HG02610 (cell line): Measurements from ENCODE around the gene DLGAP1.
"Not testable (repeated sequence)": the region's sequence is repeated elsewhere in the genome, so short reads cannot be mapped to it uniquely, and the experiment has no call there.

Experiments
- ATAC-seq: cut with Tn5 transposase; IDR thresholded peaks from one replicate; pipeline ENCODE4 v1.9.1; 2021; ENCODE audit warnings: mild to moderate bottlenecking, moderate library complexity; ENCODE audit not compliant: unreplicated experiment

DLGAP1 gene

DNA sequence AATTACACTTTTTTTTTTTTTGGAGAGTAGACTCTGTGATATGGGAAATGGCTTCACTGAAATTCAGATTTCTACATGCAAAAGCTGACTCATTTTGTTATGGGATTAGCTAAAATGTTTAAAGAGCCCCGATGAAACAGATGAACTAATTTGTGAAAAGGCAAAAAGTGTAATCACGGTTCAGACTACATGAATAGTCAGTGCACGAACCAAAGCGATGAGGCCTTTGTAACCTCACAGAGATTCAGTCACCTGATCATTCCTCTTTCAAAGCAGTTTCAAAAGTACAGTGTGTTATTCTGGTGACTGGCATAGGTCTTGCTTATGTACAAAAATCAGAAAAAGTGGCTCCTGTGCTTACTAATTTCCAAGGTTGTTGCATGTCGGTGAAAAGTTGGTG is 960.5 kb downstream of the DLGAP1 start:
- ATAC-seq, result no peak

GRCh38 chr18:3494245-3494526 is 960.9 kb downstream of the DLGAP1 start:
- no peak for ATAC-seq

GRCh38 chr18:3493501-3494244 is 961.4 kb downstream of the DLGAP1 start:
- ATAC-seq, result no peak

DNA sequence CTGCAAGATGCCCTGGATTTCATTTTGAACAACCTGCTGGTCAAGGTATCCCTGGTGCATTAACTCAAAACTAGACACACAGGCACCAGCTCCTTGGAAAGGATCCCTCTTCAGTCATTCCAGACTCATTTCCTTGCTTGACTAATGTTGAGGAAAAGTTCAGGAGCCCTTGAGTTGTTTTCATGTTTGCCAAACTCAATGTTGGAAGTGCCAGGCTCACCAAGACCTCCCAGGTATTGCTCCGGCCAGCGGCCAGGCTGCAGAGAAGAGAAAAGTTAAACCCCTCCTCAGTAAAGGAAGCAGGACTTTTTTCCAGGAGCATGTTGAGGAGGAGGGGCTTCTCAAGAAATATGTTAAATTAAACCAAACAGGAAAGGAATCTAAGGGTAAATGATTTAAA is 962.4 kb downstream of the DLGAP1 start:
- no peak for ATAC-seq

- no peak for ATAC-seq
These were observed 963.0 kb downstream of the DLGAP1 start for GRCh38 chr18:3491981-3492555.

- no peak for ATAC-seq
These were observed 965.6 kb downstream of the DLGAP1 start for GRCh38 chr18:3489462-3489861.

DNA sequence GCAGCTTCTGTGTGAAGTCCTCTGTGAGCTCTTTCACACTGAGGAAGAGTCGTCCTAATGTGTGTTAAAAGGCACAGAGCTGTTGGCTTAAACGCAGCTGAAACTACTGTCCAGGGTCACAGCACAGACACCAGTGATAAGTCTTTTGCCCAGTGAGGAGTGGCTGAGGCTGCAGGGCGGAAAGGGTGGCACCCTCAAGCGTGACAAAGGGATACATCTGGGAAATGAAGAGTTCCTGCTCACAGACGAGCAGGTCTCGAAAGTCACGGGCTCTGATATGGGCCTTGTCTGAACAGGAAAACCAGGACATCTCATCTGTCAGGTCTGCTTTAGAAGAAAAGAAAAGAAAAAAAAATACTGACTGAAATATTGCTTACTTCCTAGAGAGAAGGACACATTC is 968.6 kb downstream of the DLGAP1 start:
- ATAC-seq, result no peak

DNA sequence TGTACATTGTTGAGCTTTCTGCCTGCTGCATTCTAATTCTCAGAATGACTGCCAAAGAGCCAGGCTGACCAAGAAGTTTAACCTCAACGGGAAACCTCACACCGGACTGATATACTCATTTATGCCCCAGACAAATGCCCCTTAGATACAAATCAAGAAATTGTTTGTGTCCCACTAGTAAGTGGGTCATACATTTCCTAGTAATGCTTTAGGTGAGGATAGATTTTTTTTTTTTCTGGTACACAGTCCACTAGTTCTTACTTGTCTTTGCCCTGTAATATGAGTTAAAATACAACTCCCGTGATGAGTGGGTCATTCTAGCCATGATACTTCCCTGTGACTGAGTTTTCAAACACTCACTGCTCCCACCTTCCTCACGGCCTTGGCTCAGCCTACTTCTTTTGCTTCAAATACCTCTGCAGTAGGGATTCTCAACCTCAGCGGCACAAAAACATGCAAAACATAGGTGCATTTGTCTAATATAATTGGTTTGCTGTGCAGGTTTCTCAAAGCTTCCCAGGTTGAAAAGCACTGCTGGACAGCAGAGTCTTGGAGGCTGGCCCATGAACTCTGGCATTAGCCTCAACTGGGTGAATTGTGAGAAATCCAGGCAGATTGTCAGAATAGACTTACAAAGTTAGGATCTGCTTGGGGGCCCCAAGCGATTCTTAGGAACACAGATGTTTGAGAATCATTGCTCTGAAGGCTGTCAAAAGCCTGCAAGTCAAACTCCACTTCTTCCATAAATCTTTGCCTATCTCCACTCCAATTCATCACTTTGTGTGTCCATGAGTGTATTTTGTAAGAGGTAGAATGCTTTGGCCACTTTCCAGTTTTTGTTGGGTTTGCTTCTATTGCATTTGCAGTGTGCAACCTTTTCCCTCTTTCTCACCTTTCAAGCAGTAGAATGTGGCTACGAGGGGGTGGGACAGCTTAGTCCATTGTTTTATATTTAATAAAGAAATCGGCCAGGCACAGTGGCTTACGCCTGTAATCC is 969.7 kb downstream of the DLGAP1 start:
- ATAC-seq, result peak; percentile 93

DNA sequence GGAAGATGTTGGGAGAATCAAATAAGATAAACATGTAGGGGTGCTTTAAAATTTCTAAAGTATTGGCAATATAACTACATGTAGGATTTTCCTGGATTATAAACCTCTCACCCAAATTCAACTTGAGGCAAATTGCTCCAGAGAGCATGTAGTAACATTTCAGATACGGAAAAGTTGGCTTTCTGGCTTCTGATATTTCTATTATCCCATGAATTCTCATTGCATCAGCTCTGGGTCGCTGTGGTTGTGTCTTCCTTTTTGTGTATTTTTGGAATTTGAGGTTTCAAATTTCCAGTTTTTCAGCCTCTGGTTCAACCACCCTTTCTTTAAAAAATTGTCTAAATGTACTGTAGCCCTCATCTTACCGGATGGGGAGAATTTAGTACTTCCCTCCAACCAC is 972.8 kb downstream of the DLGAP1 start:
- ATAC-seq, result no peak

- no peak for ATAC-seq
These were observed 973.4 kb downstream of the DLGAP1 start for GRCh38 chr18:3481696-3482210.

DNA sequence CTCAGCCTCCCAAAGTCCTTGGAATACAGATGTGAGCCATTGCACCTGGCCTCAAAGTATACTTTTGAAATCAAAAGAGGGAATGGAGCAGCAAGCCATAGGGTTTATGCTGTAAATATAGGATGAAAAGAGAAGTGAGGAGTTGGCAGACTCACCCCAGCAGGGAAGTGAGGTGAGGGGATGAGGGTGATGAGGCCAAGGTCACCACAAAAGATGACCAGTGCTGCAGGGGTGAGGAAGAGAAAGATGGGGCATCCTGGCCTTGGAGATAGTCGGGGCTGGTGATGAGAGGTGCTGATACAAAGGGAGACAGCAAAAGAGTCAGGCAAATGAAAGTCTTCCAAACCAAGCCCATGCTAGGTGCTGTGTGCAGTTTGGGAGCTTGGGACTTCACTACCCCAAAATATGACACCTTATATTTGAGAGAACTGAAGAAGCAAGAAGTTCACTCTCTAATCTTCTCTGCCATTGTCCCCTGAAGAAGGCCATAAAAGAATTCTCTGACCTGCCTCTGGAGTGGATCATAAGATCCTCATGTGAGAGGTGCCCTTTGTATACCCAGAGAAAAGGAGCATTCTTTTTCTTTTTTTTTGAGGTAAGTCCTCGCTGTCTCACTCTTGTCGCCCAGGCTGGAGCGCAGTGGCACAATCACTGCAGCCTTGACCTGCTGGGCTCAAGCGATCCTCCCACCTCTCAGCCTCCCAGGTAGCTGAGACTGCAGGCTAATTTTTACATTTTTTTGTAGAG is 974.1 kb downstream of the DLGAP1 start:
- ATAC-seq, result no peak

DNA sequence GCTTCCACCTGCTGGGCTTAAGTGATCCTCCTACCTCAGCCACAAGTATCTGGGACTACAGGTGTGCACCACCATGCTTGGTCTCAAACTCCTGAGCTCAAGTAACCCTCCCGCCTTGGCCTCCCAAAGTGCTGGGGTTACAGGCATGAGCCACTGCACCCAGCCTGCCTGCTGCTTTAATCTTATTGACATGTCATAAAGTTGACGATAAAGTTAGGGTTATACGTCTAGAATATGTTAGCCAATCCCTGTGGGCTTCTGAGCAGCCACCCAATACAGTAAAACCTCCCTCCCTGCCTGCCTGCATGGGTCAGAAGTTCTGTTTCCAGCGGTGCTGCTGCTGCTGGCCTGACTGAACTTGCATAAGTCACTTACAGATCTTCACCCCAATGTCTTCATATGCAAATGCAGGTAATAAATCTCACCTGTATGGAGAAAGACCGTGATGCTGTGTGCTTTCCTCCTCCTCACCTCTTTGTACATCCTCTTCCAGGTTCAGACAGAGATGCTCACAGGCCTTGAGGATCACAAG is 975.1 kb downstream of the DLGAP1 start:
- no peak for ATAC-seq

DNA sequence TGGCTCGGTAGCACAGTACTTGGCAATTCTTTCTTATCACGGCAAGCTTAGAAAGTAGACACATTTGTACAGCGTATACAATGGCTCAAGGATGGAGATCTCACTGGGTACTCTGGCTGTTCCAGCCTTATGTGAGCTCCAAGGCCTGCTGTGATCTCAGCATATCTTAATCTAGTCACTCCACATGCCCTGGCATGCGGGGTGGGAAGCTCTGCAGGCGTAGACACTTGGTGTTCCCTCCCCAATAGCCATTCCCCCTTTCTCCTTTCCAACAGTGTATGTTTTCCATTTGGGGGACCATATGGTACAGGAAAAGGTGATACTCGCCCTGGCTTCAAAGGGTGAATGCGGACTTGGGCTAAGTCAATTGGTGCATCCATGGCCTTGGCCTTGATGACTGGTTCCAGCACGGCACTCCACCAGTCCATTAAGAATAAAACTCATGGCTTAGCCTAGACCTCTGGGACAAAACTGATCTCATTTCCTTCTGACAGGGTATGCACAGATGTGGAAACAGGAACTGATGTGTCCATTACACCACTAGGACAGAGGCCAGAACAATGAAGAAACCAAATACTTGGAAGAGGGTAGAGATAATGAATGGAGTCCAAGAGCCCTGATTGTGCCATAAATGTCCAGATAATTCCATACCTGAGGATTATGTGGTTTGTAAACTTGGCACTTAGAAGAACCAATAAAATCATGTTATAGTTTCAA is 976.7 kb downstream of the DLGAP1 start:
- ATAC-seq, result no peak

DNA sequence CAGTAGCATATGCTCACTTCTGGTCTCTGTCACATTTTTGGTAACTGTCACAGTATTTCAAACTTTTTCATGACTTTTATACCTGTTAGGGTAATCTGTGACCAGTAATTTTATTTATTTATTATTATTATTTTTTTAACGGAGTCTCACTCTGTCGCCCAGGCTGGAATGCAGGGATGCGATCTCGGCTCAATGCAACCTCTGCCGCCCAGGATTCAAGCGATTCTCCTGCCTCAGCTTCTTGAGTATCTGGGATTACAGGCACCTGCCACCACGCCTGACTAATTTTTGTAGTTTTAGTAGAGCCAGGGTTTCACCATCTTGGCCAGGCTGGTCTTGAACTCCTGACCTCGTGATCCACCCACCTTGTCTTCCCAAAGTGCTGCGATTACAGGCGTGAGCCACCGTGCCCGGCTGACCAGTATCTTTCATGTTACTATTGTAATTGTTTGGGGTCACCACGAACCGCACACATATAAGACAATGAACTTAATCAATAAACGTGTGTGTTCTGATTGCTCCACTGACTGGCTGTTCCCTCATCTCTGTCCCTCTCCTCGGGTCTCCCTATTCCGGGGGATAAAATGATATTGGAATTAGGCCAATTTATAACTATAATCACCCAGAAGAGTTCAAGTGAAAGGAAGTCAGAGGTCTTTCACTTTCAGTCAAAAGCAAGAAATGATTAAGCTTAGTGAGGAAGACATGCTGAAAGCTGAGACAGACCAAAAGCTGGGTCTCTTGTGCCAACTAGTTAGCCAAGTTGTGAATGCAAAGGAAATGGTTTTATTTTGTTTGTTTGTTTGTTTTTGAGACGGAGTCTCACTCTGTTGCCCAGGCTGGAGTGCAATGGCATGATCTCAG is 982.2 kb downstream of the DLGAP1 start:
- peak; percentile 94 for ATAC-seq

DNA sequence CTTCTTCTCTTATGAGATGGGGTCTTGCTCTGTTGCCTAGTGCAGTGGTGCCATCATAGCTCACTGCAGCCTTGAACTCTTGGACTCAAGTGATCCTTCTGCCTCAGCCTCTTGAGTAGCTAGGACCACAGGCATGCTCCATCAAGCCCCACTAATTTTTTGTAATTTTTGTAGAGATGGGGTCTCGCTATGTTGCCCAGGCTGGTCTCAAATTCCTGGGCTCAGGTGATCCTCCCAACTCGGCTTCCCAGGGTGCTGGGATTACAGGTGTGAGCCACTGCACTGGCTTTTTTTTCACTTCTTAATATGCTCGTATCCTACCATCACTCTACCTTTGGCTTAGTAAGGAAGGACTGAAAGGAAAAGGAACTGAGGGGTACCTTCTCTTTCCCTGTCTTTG is 983.0 kb downstream of the DLGAP1 start:
- not testable (repeated sequence) for ATAC-seq

DNA sequence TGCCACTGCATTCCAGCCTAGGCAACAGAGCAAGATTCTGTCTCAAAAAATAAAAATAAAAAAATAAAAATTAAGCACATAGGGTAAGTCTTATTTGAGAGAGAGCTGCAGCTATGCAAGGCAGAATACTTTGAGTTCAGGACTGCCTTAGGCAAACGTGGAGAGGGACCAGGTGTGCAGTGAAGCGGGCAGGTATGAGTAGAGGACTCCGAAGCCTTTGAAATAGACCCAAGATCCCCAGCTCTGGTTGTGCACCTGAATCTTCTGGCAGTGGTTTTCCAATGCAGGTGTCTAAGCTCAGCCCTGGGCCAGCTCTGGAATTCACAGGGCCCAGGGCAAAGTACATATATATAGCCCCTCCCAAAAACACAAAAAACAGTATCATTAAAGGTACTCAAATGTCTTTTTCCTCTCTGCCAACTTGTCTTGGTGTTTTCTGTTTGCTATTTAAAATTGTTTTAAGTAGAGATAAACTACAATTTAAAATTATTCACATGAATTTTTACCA is 983.9 kb downstream of the DLGAP1 start:
- ATAC-seq, result no peak

- no peak for ATAC-seq
These were observed 986.3 kb downstream of the DLGAP1 start for GRCh38 chr18:3468833-3469232.

DNA sequence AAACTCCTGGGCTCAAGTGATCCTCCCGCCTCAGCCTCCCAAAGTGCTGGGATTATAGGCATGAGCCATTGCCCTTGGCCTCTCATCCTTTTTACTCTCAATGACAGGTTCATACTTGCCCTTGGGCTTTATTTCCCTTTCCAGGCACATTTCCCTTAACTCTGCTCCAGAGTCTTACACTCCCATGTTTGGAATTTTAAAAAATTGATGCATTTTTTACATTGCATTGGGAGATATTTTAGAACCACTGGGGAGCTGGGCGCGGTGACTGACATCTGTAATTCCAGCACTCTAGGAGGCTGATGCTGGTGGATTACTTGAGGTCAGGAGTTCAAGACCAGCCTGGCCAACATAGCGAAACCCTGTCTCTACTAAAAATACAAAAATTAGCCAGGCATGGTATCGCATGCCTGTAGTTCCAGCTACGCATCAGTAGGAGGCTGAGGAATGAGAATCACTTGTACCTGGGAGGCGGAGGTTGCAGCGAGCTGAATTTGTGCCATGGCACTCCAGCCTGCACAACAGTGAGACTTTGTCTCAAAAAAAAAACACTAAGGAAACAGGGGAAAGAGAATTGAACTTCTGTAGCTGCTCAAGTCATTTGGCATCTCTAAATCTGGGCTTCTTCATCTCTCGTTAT is 986.9 kb downstream of the DLGAP1 start:
- no peak for ATAC-seq
